ENCODE results near the gene GNAO1.

The GNAO1 gene

GRCh38 chr16:56357241-56357764 is 166.0 kb downstream of the GNAO1 start:
- H3K4me1 Mint-ChIP-seq (ENCODE audit: low read depth), result peaks cover 40% of the 10 kb centered on the region
- DNase-seq, result peak; percentile 44
- peak overlapping the region; percentile 84 for H3K4me3 Mint-ChIP-seq
- H3K27me3 Mint-ChIP-seq, result no peaks in the 10 kb centered on the region
- peak overlapping the region; percentile 97 for H3K27ac Mint-ChIP-seq
- H3K9me3 Mint-ChIP-seq, result no peaks in the 10 kb centered on the region
- H3K36me3 Mint-ChIP-seq (ENCODE audit: low read depth), result peaks cover 25% of the 10 kb centered on the region

GRCh38 chr16:56357765-56358322 is 166.6 kb downstream of the GNAO1 start:
- peak overlapping the region; percentile 84 for H3K4me3 Mint-ChIP-seq
- peaks cover 31% of the 10 kb centered on the region for H3K36me3 Mint-ChIP-seq (ENCODE audit: low read depth)
- H3K4me1 Mint-ChIP-seq (ENCODE audit: low read depth), result peaks cover 40% of the 10 kb centered on the region
- H3K27me3 Mint-ChIP-seq, result no peaks in the 10 kb centered on the region
- H3K9me3 Mint-ChIP-seq, result no peaks in the 10 kb centered on the region
- peak; percentile 28 for DNase-seq
- peak overlapping the region; percentile 97 for H3K27ac Mint-ChIP-seq

GRCh38 chr16:56360117-56361008 is 169.1 kb downstream of the GNAO1 start:
- Mint-ChIP-seq H3K27me3 (no peaks in the 10 kb centered on the region), H3K9me3 (no peaks in the 10 kb centered on the region), H3K36me3 (ENCODE audit: low read depth) (peaks cover 56% of the 10 kb centered on the region), H3K4me1 (ENCODE audit: low read depth) (peaks cover 40% of the 10 kb centered on the region), H3K4me3 (no peak overlapping the region), H3K27ac (peak overlapping the region; percentile 67)
- peak; percentile 28 for DNase-seq

- Mint-ChIP-seq H3K36me3 (ENCODE audit: low read depth) (peaks cover 67% of the 10 kb centered on the region), H3K4me3 (no peak overlapping the region), H3K27ac (peak overlapping the region; percentile 48), H3K9me3 (no peaks in the 10 kb centered on the region), H3K27me3 (no peaks in the 10 kb centered on the region), H3K4me1 (ENCODE audit: low read depth) (peaks cover 25% of the 10 kb centered on the region)
- peak; percentile 18 for DNase-seq
Measured at GRCh38 chr16:56362057-56362655, 170.9 kb downstream of the GNAO1 start.

- Mint-ChIP-seq H3K36me3 (ENCODE audit: low read depth) (peaks cover 73% of the 10 kb centered on the region), H3K27ac (peak overlapping the region; percentile 48), H3K4me1 (ENCODE audit: low read depth) (peaks cover 20% of the 10 kb centered on the region), H3K4me3 (no peak overlapping the region), H3K27me3 (no peaks in the 10 kb centered on the region), H3K9me3 (no peaks in the 10 kb centered on the region)
- no peak for DNase-seq
Measured at GRCh38 chr16:56362706-56363105, 171.4 kb downstream of the GNAO1 start.

GRCh38 chr16:56363181-56363716 is 172.0 kb downstream of the GNAO1 start:
- peak overlapping the region; percentile 22 for H3K27ac Mint-ChIP-seq
- no peak overlapping the region for H3K4me3 Mint-ChIP-seq
- no peak for DNase-seq
- H3K4me1 Mint-ChIP-seq (ENCODE audit: low read depth), result peaks cover 14% of the 10 kb centered on the region
- H3K9me3 Mint-ChIP-seq, result no peaks in the 10 kb centered on the region
- no peaks in the 10 kb centered on the region for H3K27me3 Mint-ChIP-seq
- peaks cover 78% of the 10 kb centered on the region for H3K36me3 Mint-ChIP-seq (ENCODE audit: low read depth)

GRCh38 chr16:56363781-56364565 is 172.7 kb downstream of the GNAO1 start:
- H3K36me3 Mint-ChIP-seq (ENCODE audit: low read depth), result peaks cover 85% of the 10 kb centered on the region
- no peaks in the 10 kb centered on the region for H3K9me3 Mint-ChIP-seq
- H3K27ac Mint-ChIP-seq, result peak overlapping the region; percentile 35
- H3K4me1 Mint-ChIP-seq (ENCODE audit: low read depth), result peaks cover 10% of the 10 kb centered on the region
- no peak overlapping the region for H3K4me3 Mint-ChIP-seq
- H3K27me3 Mint-ChIP-seq, result no peaks in the 10 kb centered on the region
- DNase-seq, result peak; percentile 21

- Mint-ChIP-seq H3K4me1 (ENCODE audit: low read depth) (peaks cover 4% of the 10 kb centered on the region), H3K9me3 (no peaks in the 10 kb centered on the region), H3K4me3 (no peak overlapping the region), H3K27ac (no peak overlapping the region), H3K36me3 (ENCODE audit: low read depth) (peaks cover 92% of the 10 kb centered on the region), H3K27me3 (no peaks in the 10 kb centered on the region)
- no peak for DNase-seq
Measured at GRCh38 chr16:56364865-56365264, 173.6 kb downstream of the GNAO1 start.

- Mint-ChIP-seq H3K27ac (no peak overlapping the region), H3K9me3 (no peaks in the 10 kb centered on the region), H3K4me3 (no peak overlapping the region), H3K27me3 (no peaks in the 10 kb centered on the region), H3K36me3 (ENCODE audit: low read depth) (peaks cover 88% of the 10 kb centered on the region), H3K4me1 (ENCODE audit: low read depth) (no peaks in the 10 kb centered on the region)
- no peak for DNase-seq
Measured at GRCh38 chr16:56365552-56365951, 174.3 kb downstream of the GNAO1 start.

GRCh38 chr16:56366945-56367344 is 175.7 kb downstream of the GNAO1 start:
- no peaks in the 10 kb centered on the region for H3K27me3 Mint-ChIP-seq

GRCh38 chr16:56367764-56368163 is 176.5 kb downstream of the GNAO1 start:
- peaks cover 84% of the 10 kb centered on the region for H3K36me3 Mint-ChIP-seq (ENCODE audit: low read depth)
- no peak overlapping the region for H3K4me3 Mint-ChIP-seq
- no peaks in the 10 kb centered on the region for H3K27me3 Mint-ChIP-seq
- H3K4me1 Mint-ChIP-seq (ENCODE audit: low read depth), result peaks cover 15% of the 10 kb centered on the region
- DNase-seq, result no peak
- H3K27ac Mint-ChIP-seq, result peak overlapping the region; percentile 52
- no peaks in the 10 kb centered on the region for H3K9me3 Mint-ChIP-seq

More at GRCh38 chr16:56366945-56367344, 175.7 kb downstream of the GNAO1 start:
- H3K27ac Mint-ChIP-seq, result no peak overlapping the region
- H3K4me1 Mint-ChIP-seq (ENCODE audit: low read depth), result peaks cover 7% of the 10 kb centered on the region
- no peak for DNase-seq
- H3K4me3 Mint-ChIP-seq, result no peak overlapping the region
- H3K9me3 Mint-ChIP-seq, result no peaks in the 10 kb centered on the region
- H3K36me3 Mint-ChIP-seq (ENCODE audit: low read depth), result peaks cover 85% of the 10 kb centered on the region

GRCh38 chr16:56368545-56368944 is 177.3 kb downstream of the GNAO1 start:
- H3K4me1 Mint-ChIP-seq (ENCODE audit: low read depth), result peaks cover 22% of the 10 kb centered on the region
- no peaks in the 10 kb centered on the region for H3K9me3 Mint-ChIP-seq
- no peak for DNase-seq
- H3K4me3 Mint-ChIP-seq, result no peak overlapping the region
- no peak overlapping the region for H3K27ac Mint-ChIP-seq
- H3K27me3 Mint-ChIP-seq, result no peaks in the 10 kb centered on the region
- H3K36me3 Mint-ChIP-seq (ENCODE audit: low read depth), result peaks cover 84% of the 10 kb centered on the region

GRCh38 chr16:56369202-56369601 is 177.9 kb downstream of the GNAO1 start:
- Mint-ChIP-seq H3K27ac (no peak overlapping the region), H3K4me3 (no peak overlapping the region), H3K27me3 (no peaks in the 10 kb centered on the region), H3K36me3 (ENCODE audit: low read depth) (peaks cover 83% of the 10 kb centered on the region), H3K4me1 (ENCODE audit: low read depth) (peaks cover 22% of the 10 kb centered on the region), H3K9me3 (no peaks in the 10 kb centered on the region)
- no peak for DNase-seq

Measured in activated T-cell treated with anti-CD3 and anti-CD28 coated beads, Interleukin-2, amount 50 U/mL, for 24 hours (primary cell).